NCI-H748 (cell line): ENCODE data around the gene ATP12A.

ENCODE experiments used
- DNase-seq: peaks from one replicate; lab custom pipeline; 2025; ENCODE audit not compliant: unreplicated experiment; lab: John Stamatoyannopoulos, UW

ATP12A gene

DNA sequence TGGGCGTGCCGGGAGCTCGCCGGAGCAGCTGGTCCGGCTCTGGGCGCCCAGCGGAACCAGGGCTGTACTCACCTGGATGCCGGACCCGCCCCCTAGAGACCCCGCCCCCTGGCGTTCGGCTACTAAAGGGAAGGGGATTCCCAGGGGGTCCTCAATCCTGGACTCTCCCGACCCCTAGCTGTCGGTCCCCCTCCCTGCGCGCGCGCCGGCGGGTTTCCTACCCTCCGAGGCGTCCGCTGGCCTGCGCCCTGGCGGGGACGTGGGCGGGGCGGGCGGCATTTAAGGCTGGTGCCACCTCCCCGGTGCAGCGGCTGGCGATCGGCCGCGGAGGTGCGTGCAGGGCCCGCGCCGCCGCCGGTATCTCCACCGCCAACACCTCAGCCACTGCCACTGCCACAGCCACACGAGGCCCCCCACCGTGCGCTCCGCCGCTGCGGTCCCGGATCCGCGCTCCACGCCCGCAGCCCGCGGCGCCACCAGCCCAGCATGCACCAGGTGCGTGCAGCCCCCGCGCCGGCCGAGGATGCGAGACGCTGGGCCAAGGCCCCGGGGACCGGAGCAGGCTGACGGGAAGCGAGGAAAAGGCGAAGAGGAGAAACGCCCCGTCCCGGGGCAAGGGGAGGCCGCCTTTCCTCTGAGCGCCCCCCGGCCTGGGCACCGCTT, at the start of gene ATP12A:
ATP12A (plus strand) TSS at position 151 of the 663 bp plus-strand sequence; CDS start at position 487, 336 bp downstream.
- peak; percentile 76 for DNase-seq

- DNase-seq, result peak; percentile 35
Observed at GRCh38 chr13:24630851-24631620, 49.2 kb upstream of the ATP12A start.

GRCh38 chr13:24631922-24632321, 48.3 kb upstream of the ATP12A start:
- DNase-seq, result no peak

DNA sequence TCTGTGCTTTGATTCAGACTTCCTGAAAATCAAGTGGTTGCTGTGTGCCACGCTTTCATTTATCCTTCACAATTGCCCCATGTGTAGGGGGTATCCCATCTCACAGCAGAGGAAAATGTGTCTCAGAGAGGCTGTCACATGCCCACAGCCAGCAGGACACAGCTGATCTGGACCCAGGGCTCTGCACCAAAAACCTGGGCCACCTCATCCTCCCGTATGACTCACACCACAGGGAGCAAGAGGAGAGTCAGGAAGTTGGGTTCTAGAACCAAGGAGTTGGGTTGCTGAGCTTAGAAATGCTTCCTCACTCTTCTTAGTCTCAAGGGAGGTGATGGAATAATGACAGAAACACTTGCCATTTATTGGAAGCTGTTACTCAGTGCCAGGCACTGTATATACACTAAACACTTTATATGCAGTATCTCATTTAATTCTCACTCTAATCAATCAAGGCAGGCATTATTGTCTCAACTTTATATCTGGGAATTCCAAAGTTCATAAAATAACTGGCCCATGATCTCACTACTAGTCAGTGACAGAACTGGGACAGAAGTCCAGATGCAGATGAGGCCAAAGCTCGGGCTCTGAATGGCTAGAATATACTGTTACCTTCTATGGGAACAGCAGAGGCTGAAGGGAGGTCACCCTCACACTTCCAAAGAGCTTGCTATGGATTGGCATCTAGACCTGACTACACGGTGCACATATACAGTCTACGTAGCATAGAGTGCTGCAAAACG, 47.7 kb upstream of the ATP12A start:
- no peak for DNase-seq

- DNase-seq, result no peak
Observed at GRCh38 chr13:24636776-24637175, 43.4 kb upstream of the ATP12A start.

DNA sequence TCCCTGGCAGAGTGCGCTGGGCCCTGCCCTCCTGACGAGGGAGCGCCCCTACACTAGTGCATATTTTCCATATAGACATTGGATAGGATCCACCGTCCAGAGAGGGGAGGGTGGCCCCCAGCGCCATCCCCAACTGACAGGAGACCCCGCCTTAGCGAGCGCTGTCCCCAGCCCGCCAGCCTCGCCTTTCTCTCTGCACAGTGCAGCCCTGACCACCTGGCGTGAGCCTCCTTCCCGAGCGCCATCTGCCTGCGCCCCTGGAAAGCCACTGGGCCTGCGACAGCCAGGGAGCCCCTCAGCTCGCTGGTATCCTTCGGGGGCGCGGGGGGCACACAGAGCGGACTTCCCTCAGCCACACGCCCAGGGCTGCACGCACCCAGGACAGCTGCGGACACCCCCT, 42.1 kb upstream of the ATP12A start:
- no peak for DNase-seq

GRCh38 chr13:24640752-24641151, 39.5 kb upstream of the ATP12A start:
- DNase-seq, result no peak

GRCh38 chr13:24642219-24642618, 38.0 kb upstream of the ATP12A start:
- no peak for DNase-seq

- DNase-seq, result no peak
Observed at GRCh38 chr13:24644036-24644435, 36.2 kb upstream of the ATP12A start.

DNA sequence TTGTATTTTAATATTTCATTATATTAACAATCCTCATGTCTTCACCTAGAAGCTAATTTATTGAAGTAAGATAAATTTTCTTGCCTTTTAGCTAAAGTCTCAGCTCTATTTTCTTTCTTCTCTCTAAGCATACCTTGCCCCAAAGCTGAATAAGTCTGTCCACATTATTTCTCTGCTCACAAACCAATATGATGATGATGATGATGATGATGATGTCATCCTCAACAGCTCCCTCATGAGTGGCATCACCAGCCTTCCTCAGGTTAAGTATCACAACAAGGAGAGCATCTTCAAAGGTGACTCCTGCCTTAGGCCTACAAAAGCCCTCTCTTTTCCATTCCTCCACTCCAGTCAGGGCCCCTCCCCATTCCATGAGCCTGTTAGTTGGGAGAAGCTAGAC, 31.9 kb upstream of the ATP12A start:
- no peak for DNase-seq

GRCh38 chr13:24648983-24649687, 31.1 kb upstream of the ATP12A start:
- DNase-seq, result no peak

DNA sequence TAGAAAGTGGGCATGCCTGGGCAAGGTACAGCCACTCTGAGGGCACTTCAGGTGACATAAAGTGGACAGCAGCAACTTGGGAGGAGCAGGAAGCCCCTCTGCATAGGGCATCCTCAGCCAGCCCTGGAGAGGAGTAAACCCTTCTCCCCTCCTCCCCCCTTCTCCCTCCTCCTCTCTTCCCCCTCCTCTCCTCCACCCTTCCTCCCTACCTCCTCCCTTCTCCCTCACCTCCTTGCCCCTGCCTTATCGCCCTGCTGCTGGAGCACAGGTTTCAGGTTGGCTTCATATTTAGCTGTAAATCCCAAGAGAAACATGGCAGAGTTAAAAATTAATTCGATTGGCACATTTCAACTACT, 30.5 kb upstream of the ATP12A start:
- DNase-seq, result no peak

- DNase-seq, result no peak
Observed at GRCh38 chr13:24650161-24650560, 30.0 kb upstream of the ATP12A start.

- DNase-seq, result no peak
Observed at GRCh38 chr13:24651718-24652345, 28.4 kb upstream of the ATP12A start.

- DNase-seq, result no peak
Observed at GRCh38 chr13:24652359-24652758, 27.8 kb upstream of the ATP12A start.

DNA sequence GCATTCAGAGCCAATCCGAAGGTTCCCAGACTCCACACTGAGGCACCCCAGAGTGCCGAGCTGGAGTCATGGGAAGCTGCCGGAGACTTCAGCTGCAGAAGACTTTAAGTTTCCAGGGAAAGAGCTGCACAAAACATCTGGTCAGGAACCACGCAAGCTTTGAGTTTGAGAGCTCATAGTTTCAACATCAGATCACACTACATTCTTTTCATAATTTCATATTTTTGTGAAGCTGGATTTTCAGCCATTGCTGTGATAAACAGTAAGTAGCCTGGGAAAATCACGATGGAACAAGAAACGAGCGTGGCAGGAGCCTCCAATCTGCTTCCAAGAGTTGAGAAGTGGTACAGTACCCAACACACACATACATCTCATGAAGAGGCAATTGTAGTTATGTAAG, 25.5 kb upstream of the ATP12A start:
- DNase-seq, result no peak

GRCh38 chr13:24659239-24659638, 21.0 kb upstream of the ATP12A start:
- DNase-seq, result no peak

DNA sequence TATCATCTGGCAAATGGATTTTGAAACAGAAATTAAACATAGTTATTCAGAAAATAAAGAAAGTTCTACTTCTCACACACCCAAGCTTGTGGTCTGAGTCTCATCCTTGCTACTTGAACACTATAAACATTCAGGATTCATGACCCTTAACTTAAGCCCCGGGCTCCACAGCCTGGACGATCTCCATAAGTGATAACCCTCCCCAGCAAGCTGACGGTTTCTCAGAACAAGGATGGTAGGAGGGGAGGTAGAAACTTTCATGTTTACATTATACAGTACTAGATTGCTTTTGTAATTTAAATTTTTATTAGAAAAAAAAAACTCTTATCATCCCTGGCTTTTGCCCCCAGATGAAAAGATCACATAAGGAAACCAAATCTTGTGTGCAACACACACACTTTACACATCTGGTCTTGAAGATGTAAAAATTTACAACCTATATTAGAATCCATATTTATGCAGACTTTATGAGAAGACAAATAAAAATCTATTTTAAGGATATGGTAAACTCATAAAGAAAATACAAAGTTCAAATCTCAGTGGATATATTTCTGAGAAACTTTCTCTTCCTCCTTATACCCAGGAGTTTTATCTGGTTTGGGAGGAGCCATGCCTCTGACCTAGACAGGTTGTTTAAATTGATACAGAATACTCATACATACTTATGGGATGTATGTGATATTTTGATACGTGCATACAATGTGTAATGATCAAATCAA, 20.0 kb upstream of the ATP12A start:
- DNase-seq, result no peak

DNA sequence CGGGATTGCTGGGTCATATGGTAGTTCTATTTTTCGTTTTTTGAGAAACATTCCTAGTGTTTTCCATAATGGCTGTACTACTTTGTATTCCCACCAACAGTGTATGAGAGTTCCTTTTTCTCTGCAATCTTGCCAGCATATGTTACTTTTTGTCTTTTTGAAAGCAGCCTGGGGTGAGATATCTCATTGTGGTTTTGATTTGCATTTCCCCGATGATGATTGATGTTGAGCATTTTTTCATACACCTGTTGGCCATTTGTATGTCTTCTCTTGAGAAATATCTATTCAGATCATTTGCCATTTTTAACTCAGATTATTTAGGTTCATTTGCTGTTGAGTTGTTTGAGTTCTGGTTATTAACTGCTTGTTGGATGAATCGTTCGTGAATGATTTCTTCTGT, 18.5 kb upstream of the ATP12A start:
- DNase-seq, result no peak
